Liver (tissue), 9 donors: Measurements from ENCODE around the gene MOV10L1. TPM values are rescaled to one million over a fixed set of nuclear protein-coding genes. Genes with fewer than 3 reads are reported as not detected.

Experiments used
- DNase-seq: peaks from one replicate; pipeline ENCODE4 v3.0.0-alpha.2; 2017; ENCODE audit warnings: low spot score
- H3K27ac ChIP-seq, 2 donors: one replicate each; pipeline ENCODE4 v1.7.0; 2013; ENCODE audit warnings: inconsistent platforms in 2 of 2, low read length in 2 of 2, control low read depth in 1 of 2, low read depth in 1 of 2, mild to moderate bottlenecking in 1 of 2
- H3K27me3 ChIP-seq, 4 donors: one replicate each; pipeline versions ENCODE4 v1.6.1 to v1.7.0; 2013; ENCODE audit warnings: low read length in 3 of 4, inconsistent platforms in 1 of 4, mild to moderate bottlenecking in 1 of 4, moderate library complexity in 1 of 4; ENCODE audit not compliant: control insufficient read depth in 4 of 4, insufficient read depth in 4 of 4
- H3K36me3 ChIP-seq, 4 donors: one replicate each; pipeline versions ENCODE4 v1.6.1 to v1.7.0; 2013; ENCODE audit warnings: low read length in 3 of 4, mild to moderate bottlenecking in 3 of 4, low read depth in 1 of 4, moderate library complexity in 1 of 4; ENCODE audit not compliant: control insufficient read depth in 4 of 4, insufficient read depth in 3 of 4
- H3K4me1 ChIP-seq, 4 donors: one replicate each; pipeline versions ENCODE4 v1.6.1 to v1.7.0; 2013; ENCODE audit warnings: low read length in 3 of 4, mild to moderate bottlenecking in 3 of 4, moderate library complexity in 1 of 4; ENCODE audit not compliant: control insufficient read depth in 4 of 4, insufficient read depth in 4 of 4
- H3K4me3 ChIP-seq, 3 donors: one replicate each; pipeline versions ENCODE4 v1.6.1 to v1.7.0; 2013; ENCODE audit warnings: low read length in 3 of 3, control low read depth in 1 of 3, low read depth in 1 of 3, mild to moderate bottlenecking in 1 of 3
- H3K9ac ChIP-seq, 2 donors: one replicate each; pipeline ENCODE4 v1.7.0; 2013; ENCODE audit warnings: low read length in 2 of 2, mild to moderate bottlenecking in 2 of 2, moderate library complexity in 2 of 2, control low read depth in 1 of 2, low read depth in 1 of 2
- H3K9me3 ChIP-seq, 4 donors: one replicate each; pipeline versions ENCODE4 v1.6.1 to v1.7.0; 2013; ENCODE audit warnings: low read length in 3 of 4; ENCODE audit not compliant: control insufficient read depth in 4 of 4
- ATF3 ChIP-seq: IDR thresholded peaks from 2 replicates; pipeline ENCODE4 v1.6.1; 2016; ENCODE audit warnings: antibody characterized with exemption
- CTCF ChIP-seq: fragments of 150-350 bp; IDR thresholded peaks from 2 replicates; pipeline ENCODE4 v1.5.1; 2017; ENCODE audit warnings: improper control_type of control experiment, low read depth, low read length; ENCODE audit not compliant: missing input control
- EGR1 ChIP-seq, 2 donors: IDR thresholded peaks; 2 replicates each; pipeline ENCODE4 v1.6.1; 2016 to 2018; ENCODE audit warnings: antibody characterized with exemption in 2 of 2, low read depth in 2 of 2
- FOXA2 ChIP-seq: IDR thresholded peaks from 2 replicates; pipeline ENCODE4 v1.6.1; 2016; ENCODE audit warnings: antibody characterized with exemption
- GABPA ChIP-seq, 2 donors: IDR thresholded peaks in 1 of 2; conservative IDR thresholded peaks in 1 of 2; 2 replicates each; pipeline ENCODE4 v1.6.1; 2016; ENCODE audit warnings: antibody characterized with exemption in 2 of 2, mild to moderate bottlenecking in 1 of 2, moderate library complexity in 1 of 2
- HNF4A ChIP-seq, 2 donors: conservative IDR thresholded peaks; 2 replicates each; pipeline ENCODE4 v1.6.1; 2016; ENCODE audit warnings: antibody characterized with exemption in 2 of 2, mild to moderate bottlenecking in 2 of 2
- HNF4G ChIP-seq: IDR thresholded peaks from 2 replicates; pipeline ENCODE4 v1.6.1; 2016; ENCODE audit warnings: antibody characterized with exemption
- JUND ChIP-seq, 2 donors: IDR thresholded peaks; 2 replicates each; pipeline ENCODE4 v1.6.1; 2016; ENCODE audit warnings: antibody characterized with exemption in 2 of 2
- MAX ChIP-seq: IDR thresholded peaks from 2 replicates; pipeline ENCODE4 v1.6.1; 2016; ENCODE audit warnings: antibody characterized with exemption
- NR2F2 ChIP-seq: IDR thresholded peaks from 2 replicates; pipeline ENCODE4 v1.6.1; 2016; ENCODE audit warnings: antibody characterized with exemption
- RAD21 ChIP-seq, 2 donors: IDR thresholded peaks; 2 replicates each; pipeline ENCODE4 v1.6.1; 2016; ENCODE audit warnings: antibody characterized with exemption in 2 of 2, mild to moderate bottlenecking in 2 of 2
- REST ChIP-seq: IDR thresholded peaks from 2 replicates; pipeline ENCODE4 v1.6.1; 2016; ENCODE audit warnings: antibody characterized with exemption, mild to moderate bottlenecking
- RXRA ChIP-seq, 2 donors: IDR thresholded peaks; 2 replicates each; pipeline ENCODE4 v1.6.1; 2017 to 2018; ENCODE audit warnings: antibody characterized with exemption in 2 of 2, mild to moderate bottlenecking in 1 of 2
- SP1 ChIP-seq: IDR thresholded peaks from 2 replicates; pipeline ENCODE4 v1.6.1; 2018; ENCODE audit warnings: antibody characterized with exemption, mild to moderate bottlenecking
- TAF1 ChIP-seq: conservative IDR thresholded peaks from 2 replicates; pipeline ENCODE4 v1.6.1; 2016; ENCODE audit warnings: antibody characterized with exemption, mild to moderate bottlenecking
- YY1 ChIP-seq: IDR thresholded peaks from 2 replicates; pipeline ENCODE4 v1.6.1; 2016; ENCODE audit warnings: antibody characterized with exemption, mild to moderate bottlenecking
- ZBTB33 ChIP-seq: IDR thresholded peaks from 2 replicates; pipeline ENCODE4 v1.6.1; 2016; ENCODE audit warnings: antibody characterized with exemption
- WGBS: extraction: QIAGEN DNeasy Blood & Tissue Kit; methylation state at CpG from one replicate; pipeline ENCODE4 v1.1.7; 2013; 5-methylcytosine and 5-hydroxymethylcytosine counted together
- polyA plus RNA-seq, 2 donors: library from polyadenylated mRNA; stranded (reverse) in 1 of 2; unstranded in 1 of 2; fragments of 200-250 nt in 1 of 2; fragments of >200 nt in 1 of 2; fragmentation: Nextera tagmentation in 1 of 2; extraction: Ambion mirVana in 1 of 2; gene quantifications; one replicate each; pipeline versions ENCODE4 v1.2.1 to v1.2.3, GENCODE V29; 2013 to 2015
- total RNA-seq, 2 donors: library from RNA; depleted of rRNA; stranded (reverse); fragments of >200 nt; gene quantifications; one replicate each; pipeline ENCODE4 v1.2.3, GENCODE V29; 2014
- donor health status: healthy.
- donor health status: healthy.
- donor health status: healthy.
- donor health status: healthy.
- donor health status: healthy.

The MOV10L1 gene
- total and polyA plus RNA-seq, 4 donors, result 0.07 to 0.47 (median 0.17) TPM

- H3K27me3 ChIP-seq, result no peaks in the 10 kb centered on the region
- no peaks in the 10 kb centered on the region for H3K9me3 ChIP-seq
- H3K9ac ChIP-seq, result no peak overlapping the region
- WGBS, result 76% methylated on average over 23 of the region's 23 CpGs
- H3K4me3 ChIP-seq, result no peak overlapping the region
- H3K4me1 ChIP-seq, result no peaks in the 10 kb centered on the region
- TF ChIP-seq CTCF (no peak), HNF4G (no peak), NR2F2 (no peak), MAX (no peak)
- DNase-seq, result no peak
- H3K27ac ChIP-seq, result no peak overlapping the region
- H3K36me3 ChIP-seq, result no peaks in the 10 kb centered on the region
These were observed 26.0 kb upstream of the MOV10L1 start for GRCh38 chr22:50063589-50064393.

- no peaks in the 10 kb centered on the region for H3K4me1 ChIP-seq
- H3K4me3 ChIP-seq, result no peak overlapping the region
- 72% methylated on average over 18 of the region's 18 CpGs for WGBS
- no peaks in the 10 kb centered on the region for H3K27me3 ChIP-seq
- H3K9ac ChIP-seq, result no peak overlapping the region
- no peaks in the 10 kb centered on the region for H3K9me3 ChIP-seq
- H3K27ac ChIP-seq, result no peak overlapping the region
- TF ChIP-seq ATF3 (no peak), NR2F2 (no peak), RAD21 (IDR thresholded peaks at IDR 0.05) (no peak), CTCF (no peak), HNF4G (no peak), JUND (IDR thresholded peaks at IDR 0.05) (no peak), YY1 (no peak), RXRA (IDR thresholded peaks at IDR 0.05) (no peak), FOXA2 (no peak), SP1 (no peak), ZBTB33 (no peak), HNF4A (conservative IDR thresholded peaks at IDR 0.05) (no peak), TAF1 (no peak), MAX (no peak), GABPA (IDR thresholded peaks at IDR 0.05 in 1 of 2, conservative IDR thresholded peaks at IDR 0.05 in 1 of 2) (no peak), REST (no peak), EGR1 (IDR thresholded peaks at IDR 0.05; ENCODE audit: low read depth in 2 of 2) (no peak)
- H3K36me3 ChIP-seq, result no peaks in the 10 kb centered on the region
- DNase-seq, result no peak
These were observed 25.4 kb upstream of the MOV10L1 start for GRCh38 chr22:50064453-50064852.
